VCaP (cell line): ENCODE results near the gene GPR3.

ENCODE experiments used
- H3K27ac ChIP-seq: fragments of 450-650 bp; 2 replicates; pipeline ENCODE4 v1.5.1; 2017
- CTCF ChIP-seq: fragments of 450-650 bp; conservative IDR thresholded peaks from 2 replicates; pipeline ENCODE4 v1.5.1; 2017; ENCODE audit warnings: mild to moderate bottlenecking, moderate library complexity

The GPR3 gene

GRCh38 chr1:27355683-27356082 lies 36.7 kb upstream of the GPR3 start:
- H3K27ac ChIP-seq = no peak overlapping the region
- no peak for TF ChIP-seq CTCF

- no peak for TF ChIP-seq CTCF
- H3K27ac ChIP-seq = no peak overlapping the region
These were observed 36.2 kb upstream of the GPR3 start for GRCh38 chr1:27356277-27356618.

- TF ChIP-seq CTCF = no peak
These were observed 35.7 kb upstream of the GPR3 start for GRCh38 chr1:27356619-27357280.

GRCh38 chr1:27357281-27358037 lies 35.0 kb upstream of the GPR3 start:
- no peak overlapping the region for H3K27ac ChIP-seq

More at GRCh38 chr1:27356619-27357280, 35.7 kb upstream of the GPR3 start:
- no peak overlapping the region for H3K27ac ChIP-seq

GRCh38 chr1:27358038-27358927 lies 34.1 kb upstream of the GPR3 start:
- H3K27ac ChIP-seq = no peak overlapping the region
- no peak for TF ChIP-seq CTCF

More at GRCh38 chr1:27357281-27358037, 35.0 kb upstream of the GPR3 start:
- TF ChIP-seq CTCF = peak; percentile 77

- TF ChIP-seq CTCF = no peak
These were observed 33.5 kb upstream of the GPR3 start for GRCh38 chr1:27358928-27359313.

GRCh38 chr1:27359822-27360158 lies 32.6 kb upstream of the GPR3 start:
- no peak overlapping the region for H3K27ac ChIP-seq
- TF ChIP-seq CTCF = no peak

More at GRCh38 chr1:27358928-27359313, 33.5 kb upstream of the GPR3 start:
- no peak overlapping the region for H3K27ac ChIP-seq
